SHP77 treated with DMSO at 0.1 percent for 48 hours (cell line): Measurements from ENCODE around the gene ATP11B.
"Not testable (repeated sequence)": the region's sequence is repeated elsewhere in the genome, so short reads cannot be mapped to it uniquely, and the experiment has no call there.

ENCODE experiments used
- DNase-seq: peaks from one replicate; lab custom pipeline; 2025; lab: John Stamatoyannopoulos, UW

Gene ATP11B

DNA sequence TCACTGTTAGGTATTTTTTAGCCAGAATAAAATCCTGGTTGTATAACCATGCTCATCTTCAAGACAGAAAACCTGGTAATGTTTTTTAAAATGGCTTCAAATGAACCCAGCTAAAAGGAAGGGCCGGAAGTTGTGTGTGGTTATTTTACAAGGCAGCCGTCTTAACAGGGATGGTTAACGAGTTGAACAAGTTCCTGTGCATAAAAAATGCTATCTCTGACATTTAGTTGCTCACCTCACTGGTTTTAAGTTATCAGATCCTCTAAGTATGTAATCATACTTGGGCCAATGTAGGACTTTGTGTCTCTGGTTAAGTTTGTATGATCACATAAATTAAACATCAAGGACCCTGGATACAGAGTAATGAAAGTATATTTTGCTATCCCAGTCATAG is 2.1 kb downstream of the ATP11B start:
- DNase-seq = peak; percentile 3

GRCh38 chr3:182796310-182796709 is 3.0 kb downstream of the ATP11B start:
- DNase-seq = no peak

- DNase-seq = no peak
These were observed 4.6 kb downstream of the ATP11B start for GRCh38 chr3:182797876-182798275.

GRCh38 chr3:182799143-182799542 is 5.8 kb downstream of the ATP11B start:
- not testable (repeated sequence) for DNase-seq

- DNase-seq = no peak
These were observed 7.2 kb downstream of the ATP11B start for GRCh38 chr3:182800508-182800907.

DNA sequence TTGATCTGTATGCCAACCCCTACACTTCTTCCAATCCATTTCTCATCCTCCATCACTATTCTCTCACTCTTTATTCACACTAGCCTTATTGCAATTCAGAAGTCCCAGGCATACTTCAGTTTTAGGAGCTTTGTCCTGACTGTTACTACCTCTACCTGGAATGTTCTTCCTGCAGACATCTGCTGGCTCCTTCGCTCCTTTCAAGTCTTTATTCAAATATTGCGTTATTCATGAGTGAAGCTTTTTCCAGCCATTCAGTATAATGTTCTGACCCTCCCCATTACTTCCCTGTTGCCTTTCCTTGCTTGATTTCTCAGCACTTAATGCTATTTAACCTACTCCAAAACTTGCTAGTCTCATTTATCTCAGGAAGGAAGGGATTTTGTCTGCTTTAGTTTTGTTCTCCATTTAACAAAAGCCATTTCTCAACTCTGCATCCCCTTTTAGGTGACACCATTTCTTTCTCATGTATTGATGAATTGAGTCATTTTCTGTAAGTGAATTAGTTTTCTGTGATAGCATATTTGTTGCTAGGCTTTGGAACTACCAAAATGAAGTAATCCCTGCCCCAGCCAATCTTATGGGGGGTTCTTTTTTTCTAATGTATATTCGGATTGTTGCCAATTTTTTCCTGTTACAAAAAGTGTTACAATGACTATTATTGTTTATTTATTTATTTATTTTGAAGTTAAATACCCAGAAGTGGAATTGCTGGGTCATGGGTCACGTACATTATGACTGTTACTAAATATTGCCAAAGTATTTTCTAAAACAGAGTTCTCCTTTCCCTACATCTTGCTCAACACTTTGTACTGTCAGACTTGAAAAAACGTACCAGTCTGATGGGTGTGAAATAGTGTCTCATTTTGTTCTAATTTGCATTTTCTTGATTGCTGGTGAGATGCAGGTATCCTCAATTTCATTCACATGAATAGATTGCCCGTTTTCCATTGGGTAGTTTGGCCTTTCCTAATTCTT is 9.4 kb downstream of the ATP11B start:
- DNase-seq = no peak

- no peak for DNase-seq
These were observed 10.3 kb downstream of the ATP11B start for GRCh38 chr3:182803596-182803995.

- no peak for DNase-seq
These were observed 13.8 kb downstream of the ATP11B start for GRCh38 chr3:182807061-182807460.

DNA sequence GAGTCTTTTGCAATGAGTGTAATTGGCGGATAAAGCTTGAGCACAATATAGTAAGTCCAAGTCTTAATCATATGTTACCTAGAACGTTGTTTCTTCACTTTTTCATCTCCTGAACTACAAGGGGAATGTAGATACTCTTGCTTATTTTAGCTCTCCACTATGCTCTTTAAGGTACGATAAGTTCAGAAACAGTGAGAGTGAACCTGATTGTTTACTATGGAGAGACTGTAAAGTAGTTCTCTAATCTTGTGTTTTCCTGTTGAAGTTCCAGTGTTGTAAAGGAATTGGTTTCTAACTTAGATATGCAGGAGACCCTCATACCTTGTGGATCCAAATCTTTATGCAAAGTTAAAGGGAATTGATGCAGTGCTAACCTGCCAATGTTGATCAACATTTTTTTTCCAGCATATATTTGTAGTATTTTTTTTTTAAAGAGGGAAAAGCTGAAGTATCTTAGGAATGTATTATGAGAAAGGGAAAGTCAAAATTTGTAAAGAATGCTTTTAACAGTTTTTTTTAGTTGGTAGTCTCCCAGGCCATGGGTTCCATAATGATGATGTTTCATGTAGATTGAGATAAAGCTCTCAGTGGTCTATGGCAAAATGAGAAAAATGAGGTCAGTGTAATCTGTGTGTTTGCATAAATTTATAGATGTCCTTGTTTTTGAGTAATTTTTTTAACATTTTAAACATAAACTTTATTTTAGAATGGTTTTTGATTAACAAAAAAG is 14.9 kb downstream of the ATP11B start:
- no peak for DNase-seq

GRCh38 chr3:182809531-182809930 is 16.2 kb downstream of the ATP11B start:
- DNase-seq = no peak

GRCh38 chr3:182810574-182811268 is 17.4 kb downstream of the ATP11B start:
- DNase-seq = no peak

- DNase-seq = no peak
These were observed 17.9 kb downstream of the ATP11B start for GRCh38 chr3:182811269-182811596.

- no peak for DNase-seq
These were observed 18.8 kb downstream of the ATP11B start for GRCh38 chr3:182812123-182812522.

DNA sequence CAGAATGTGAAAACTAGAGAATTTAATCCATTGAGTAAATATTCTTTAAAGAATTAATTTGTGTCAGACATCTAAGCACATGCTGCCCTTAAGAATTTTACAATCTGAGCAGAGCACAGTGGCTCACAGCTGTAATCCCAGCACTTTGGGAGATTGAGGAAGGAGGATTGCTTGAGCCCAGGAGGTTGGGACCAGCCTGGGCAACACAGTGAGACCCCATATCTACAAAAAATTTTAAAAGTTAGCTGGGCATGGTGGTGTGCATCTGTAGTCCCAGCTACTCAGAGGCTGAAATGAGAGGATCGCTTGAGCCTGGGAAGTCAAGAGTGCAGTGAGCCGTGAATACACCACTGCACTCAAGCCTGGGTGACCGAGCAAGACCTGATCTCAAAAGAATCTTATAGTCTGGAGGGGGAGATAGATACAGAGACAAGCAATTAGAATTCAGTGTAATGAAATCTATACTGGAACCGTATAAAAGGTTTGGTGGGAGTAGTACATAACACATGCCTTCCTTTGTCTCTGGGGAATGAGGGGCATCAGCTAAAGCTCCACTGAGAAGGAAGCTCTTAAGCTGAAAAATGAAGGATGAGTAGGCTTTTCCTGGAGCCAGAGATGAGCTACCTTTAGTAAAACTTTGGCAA is 21.2 kb downstream of the ATP11B start:
- no peak for DNase-seq

GRCh38 chr3:182816181-182816580 is 22.9 kb downstream of the ATP11B start:
- no peak for DNase-seq

GRCh38 chr3:182818296-182818978 is 25.1 kb downstream of the ATP11B start:
- no peak for DNase-seq

GRCh38 chr3:182821221-182821981 is 28.1 kb downstream of the ATP11B start:
- no peak for DNase-seq

GRCh38 chr3:182822260-182822659 is 29.0 kb downstream of the ATP11B start:
- not testable (repeated sequence) for DNase-seq

- DNase-seq = no peak
These were observed 31.7 kb downstream of the ATP11B start for GRCh38 chr3:182824957-182825356.

DNA sequence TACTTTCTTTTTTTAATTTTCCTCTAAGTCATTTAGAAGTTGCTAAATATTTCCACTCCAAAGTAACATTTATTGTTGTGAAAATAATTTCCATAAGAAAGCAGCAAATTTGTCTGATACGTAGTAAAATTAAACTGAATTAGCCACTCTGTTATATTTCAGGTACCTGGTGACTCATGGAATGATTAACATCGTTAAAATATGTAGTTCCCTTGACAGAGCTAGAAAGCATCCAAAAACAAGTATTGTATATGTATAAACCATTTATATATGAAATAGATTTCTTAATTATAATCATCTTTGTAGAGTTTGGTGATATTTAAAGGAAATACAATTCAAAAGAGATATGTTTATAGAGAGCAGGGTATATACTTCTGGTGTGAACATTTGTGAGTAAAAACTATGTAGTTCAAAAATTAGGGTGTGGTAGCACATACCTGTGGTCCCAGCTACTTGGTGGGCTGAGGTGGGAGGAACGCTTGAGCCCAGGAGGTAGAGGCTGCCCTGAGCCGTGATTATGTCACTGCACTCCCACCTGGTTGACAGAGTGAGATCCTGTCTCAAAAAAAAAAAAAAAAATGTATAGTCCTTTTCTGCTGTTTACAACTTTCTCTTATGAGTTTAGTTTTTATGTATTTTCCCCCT is 36.6 kb downstream of the ATP11B start:
- DNase-seq = no peak
